ENCODE measurements around the gene SCG3. TPM values are rescaled to one million over a fixed set of nuclear protein-coding genes. Genes with fewer than 3 reads are reported as not detected.

The SCG3 gene
- total and polyA plus RNA-seq, 2 of the 13 experiments (the other 11 are each of a cell fraction or from before 2014, with no cell fraction given): not detected

DNA sequence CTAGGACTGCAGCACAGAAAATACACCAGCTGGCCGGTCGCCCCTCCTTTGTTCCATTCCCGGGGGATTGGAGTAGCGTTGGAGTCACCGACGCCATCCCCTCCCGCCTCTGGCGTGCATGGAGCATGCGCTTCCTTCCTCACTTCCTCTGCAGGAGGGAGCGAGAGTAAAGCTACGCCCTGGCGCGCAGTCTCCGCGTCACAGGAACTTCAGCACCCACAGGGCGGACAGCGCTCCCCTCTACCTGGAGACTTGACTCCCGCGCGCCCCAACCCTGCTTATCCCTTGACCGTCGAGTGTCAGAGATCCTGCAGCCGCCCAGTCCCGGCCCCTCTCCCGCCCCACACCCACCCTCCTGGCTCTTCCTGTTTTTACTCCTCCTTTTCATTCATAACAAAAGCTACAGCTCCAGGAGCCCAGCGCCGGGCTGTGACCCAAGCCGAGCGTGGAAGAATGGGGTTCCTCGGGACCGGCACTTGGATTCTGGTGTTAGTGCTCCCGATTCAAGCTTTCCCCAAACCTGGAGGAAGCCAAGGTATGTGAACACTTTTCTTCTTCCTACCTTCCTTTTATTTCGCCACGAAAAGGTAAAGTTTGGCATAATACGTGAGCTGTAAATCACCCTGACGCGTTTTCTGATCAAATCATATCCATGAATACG lies at the start of gene SCG3 (continued):
- TF ChIP-seq FOXJ3 (CRISPR knock-in tag; IDR thresholded peaks at IDR 0.05; ENCODE audit: borderline replicate concordance): no peak
- no peak for TF ChIP-seq MAZ (IDR thresholded peaks at IDR 0.05; ENCODE audit: borderline replicate concordance, low read depth, low read length)
- 0 out of 2 replicates have a peak, but pooled peaks have one; percentile 35 for TF ChIP-seq MAZ (CRISPR knock-in tag; IDR thresholded peaks at IDR 0.05; ENCODE audit: low read depth)
- no peak for TF ChIP-seq POGZ (CRISPR knock-in tag; IDR thresholded peaks at IDR 0.05)
- TF ChIP-seq KLF6 (CRISPR knock-in tag; IDR thresholded peaks at IDR 0.05): peak; percentile 81; the same call in 1 of the 2 replicates
- TF ChIP-seq PHF21A (CRISPR knock-in tag; IDR thresholded peaks at IDR 0.05): no peak
- TF ChIP-seq, protein P1, sequence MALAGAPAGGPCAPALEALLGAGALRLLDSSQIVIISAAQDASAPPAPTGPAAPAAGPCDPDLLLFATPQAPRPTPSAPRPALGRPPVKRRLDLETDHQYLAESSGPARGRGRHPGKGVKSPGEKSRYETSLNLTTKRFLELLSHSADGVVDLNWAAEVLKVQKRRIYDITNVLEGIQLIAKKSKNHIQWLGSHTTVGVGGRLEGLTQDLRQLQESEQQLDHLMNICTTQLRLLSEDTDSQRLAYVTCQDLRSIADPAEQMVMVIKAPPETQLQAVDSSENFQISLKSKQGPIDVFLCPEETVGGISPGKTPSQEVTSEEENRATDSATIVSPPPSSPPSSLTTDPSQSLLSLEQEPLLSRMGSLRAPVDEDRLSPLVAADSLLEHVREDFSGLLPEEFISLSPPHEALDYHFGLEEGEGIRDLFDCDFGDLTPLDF (CRISPR knock-in tag; IDR thresholded peaks at IDR 0.05): peak; percentile 47; the same call in 1 of the 2 replicates
- TF ChIP-seq, protein P2, sequence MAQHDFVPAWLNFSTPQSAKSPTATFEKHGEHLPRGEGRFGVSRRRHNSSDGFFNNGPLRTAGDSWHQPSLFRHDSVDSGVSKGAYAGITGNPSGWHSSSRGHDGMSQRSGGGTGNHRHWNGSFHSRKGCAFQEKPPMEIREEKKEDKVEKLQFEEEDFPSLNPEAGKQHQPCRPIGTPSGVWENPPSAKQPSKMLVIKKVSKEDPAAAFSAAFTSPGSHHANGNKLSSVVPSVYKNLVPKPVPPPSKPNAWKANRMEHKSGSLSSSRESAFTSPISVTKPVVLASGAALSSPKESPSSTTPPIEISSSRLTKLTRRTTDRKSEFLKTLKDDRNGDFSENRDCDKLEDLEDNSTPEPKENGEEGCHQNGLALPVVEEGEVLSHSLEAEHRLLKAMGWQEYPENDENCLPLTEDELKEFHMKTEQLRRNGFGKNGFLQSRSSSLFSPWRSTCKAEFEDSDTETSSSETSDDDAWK (CRISPR knock-in tag; IDR thresholded peaks at IDR 0.05): no peak
- 0 out of 2 replicates have a peak, but pooled peaks have one; percentile 80 for TF ChIP-seq ZNF124 (CRISPR knock-in tag; IDR thresholded peaks at IDR 0.05)
- no peak for TF ChIP-seq ZNF75D (CRISPR knock-in tag; IDR thresholded peaks at IDR 0.05; ENCODE audit: borderline replicate concordance)
- TF ChIP-seq ZNF619 (CRISPR knock-in tag; IDR thresholded peaks at IDR 0.05): no peak
- TF ChIP-seq CCDC6 (CRISPR knock-in tag; IDR thresholded peaks at IDR 0.05): no peak; the same call in 1 of the 2 replicates
- TF ChIP-seq DMAP1 (CRISPR knock-in tag; IDR thresholded peaks at IDR 0.05): no peak
- 0 out of 2 replicates have a peak, but pooled peaks have one; percentile 48 for TF ChIP-seq ZFP90 (CRISPR knock-in tag; IDR thresholded peaks at IDR 0.05; ENCODE audit: borderline replicate concordance)
- no peak for TF ChIP-seq TP53 (CRISPR knock-in tag; conservative IDR thresholded peaks at IDR 0.05)
- peak; percentile 51; the same call in 1 of the 2 replicates for TF ChIP-seq ZBTB7B (CRISPR knock-in tag; IDR thresholded peaks at IDR 0.05)
- TF ChIP-seq ZNF678 (CRISPR knock-in tag; IDR thresholded peaks at IDR 0.05): 0 out of 2 replicates have a peak, but pooled peaks have one; percentile 29
- TF ChIP-seq ZNF569 (CRISPR knock-in tag; IDR thresholded peaks at IDR 0.05; ENCODE audit: borderline replicate concordance): no peak
- TF ChIP-seq EHMT2 (IDR thresholded peaks at IDR 0.05; ENCODE audit: borderline replicate concordance, low read depth, low read length): peak; percentile 95; the same call in 1 of the 2 replicates
- no peak for TF ChIP-seq ZNF567 (CRISPR knock-in tag; IDR thresholded peaks at IDR 0.05; ENCODE audit: borderline replicate concordance)
- TF ChIP-seq XBP1 (CRISPR knock-in tag; IDR thresholded peaks at IDR 0.05): peak; percentile 81; the same call in 1 of the 2 replicates
- TF ChIP-seq ZBTB42 (CRISPR knock-in tag; IDR thresholded peaks at IDR 0.05): no peak
- peak; percentile 45; the same call in 1 of the 2 replicates for TF ChIP-seq CREM (IDR thresholded peaks at IDR 0.05)
- 0 out of 2 replicates have a peak, but pooled peaks have one; percentile 6 for TF ChIP-seq CREM (CRISPR knock-in tag; IDR thresholded peaks at IDR 0.05)
- TF ChIP-seq, protein P3, sequence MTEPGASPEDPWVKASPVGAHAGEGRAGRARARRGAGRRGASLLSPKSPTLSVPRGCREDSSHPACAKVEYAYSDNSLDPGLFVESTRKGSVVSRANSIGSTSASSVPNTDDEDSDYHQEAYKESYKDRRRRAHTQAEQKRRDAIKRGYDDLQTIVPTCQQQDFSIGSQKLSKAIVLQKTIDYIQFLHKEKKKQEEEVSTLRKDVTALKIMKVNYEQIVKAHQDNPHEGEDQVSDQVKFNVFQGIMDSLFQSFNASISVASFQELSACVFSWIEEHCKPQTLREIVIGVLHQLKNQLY (CRISPR knock-in tag; IDR thresholded peaks at IDR 0.05): peak; percentile 45; the same call in 1 of the 2 replicates
- TF ChIP-seq NFKBIZ (CRISPR knock-in tag; IDR thresholded peaks at IDR 0.05): 0 out of 2 replicates have a peak, but pooled peaks have one; percentile 28
- no peak for TF ChIP-seq ZNF367 (CRISPR knock-in tag; IDR thresholded peaks at IDR 0.05; ENCODE audit: borderline replicate concordance)
- TF ChIP-seq, protein P4, sequence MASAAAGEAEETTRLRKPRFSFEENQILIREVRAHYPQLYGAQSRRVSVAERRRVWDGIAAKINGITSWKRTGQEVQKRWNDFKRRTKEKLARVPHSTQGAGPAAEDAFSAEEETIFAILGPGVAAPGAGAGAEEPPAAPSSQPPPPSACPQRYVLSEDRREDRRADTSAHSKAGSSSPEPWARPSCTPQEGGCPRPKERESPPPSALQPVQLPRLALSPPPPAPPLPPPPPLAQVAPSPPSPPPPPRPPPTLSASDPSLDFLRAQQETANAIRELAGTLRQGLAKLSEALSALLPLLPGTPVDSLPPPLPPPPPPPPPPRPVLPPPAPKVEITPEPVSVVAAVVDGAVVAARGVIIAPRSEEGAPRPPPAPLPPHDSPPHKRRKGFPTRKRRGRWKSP (CRISPR knock-in tag; IDR thresholded peaks at IDR 0.05): 0 out of 2 replicates have a peak, but pooled peaks have one; percentile 39
- no peak for TF ChIP-seq CEBPG (CRISPR knock-in tag; IDR thresholded peaks at IDR 0.05)
